Immature natural killer cell (primary cell): ENCODE measurements around the gene LDLRAP1. TPM values are rescaled to one million over a fixed set of nuclear protein-coding genes. Genes with fewer than 3 reads are reported as not detected.

Source experiments
- DNase-seq, 3 donors: peaks; one replicate each; pipeline ENCODE4 v3.0.0; 2022; ENCODE audit warnings: mixed read lengths in 1 of 3
- H3K27ac Mint-ChIP-seq, 6 donors: one replicate each; pipeline ENCODE4 v1.8.0; 2020; ENCODE audit warnings: mixed read lengths in 6 of 6, mild to moderate bottlenecking in 5 of 6, inconsistent platforms in 4 of 6, moderate library complexity in 3 of 6
- H3K27me3 Mint-ChIP-seq, 3 donors: one replicate each; pipeline ENCODE4 v1.8.0; 2020 to 2021; ENCODE audit warnings: low read depth in 3 of 3, mild to moderate bottlenecking in 3 of 3, mixed read lengths in 3 of 3, moderate library complexity in 3 of 3, inconsistent platforms in 1 of 3
- H3K36me3 Mint-ChIP-seq, 3 donors: one replicate each; pipeline ENCODE4 v1.8.0; 2020; ENCODE audit warnings: mixed read lengths in 3 of 3, inconsistent platforms in 2 of 3, mild to moderate bottlenecking in 2 of 3
- H3K4me1 Mint-ChIP-seq, 2 donors: one replicate each; pipeline ENCODE4 v1.8.0; 2020; ENCODE audit warnings: inconsistent platforms in 2 of 2, mild to moderate bottlenecking in 2 of 2, mixed read lengths in 2 of 2, moderate library complexity in 1 of 2
- H3K4me3 Mint-ChIP-seq, 5 donors: one replicate each; pipeline ENCODE4 v1.8.0; 2020; ENCODE audit warnings: mild to moderate bottlenecking in 5 of 5, mixed read lengths in 5 of 5, inconsistent platforms in 3 of 5, moderate library complexity in 3 of 5
- H3K9me3 Mint-ChIP-seq, 6 donors: one replicate each; pipeline ENCODE4 v1.8.0; 2020; ENCODE audit warnings: mild to moderate bottlenecking in 6 of 6, mixed read lengths in 6 of 6, inconsistent platforms in 4 of 6, moderate library complexity in 3 of 6
- polyA plus RNA-seq, 3 donors: library from polyadenylated mRNA; unstranded; fragments of 300-500 nt; fragmentation: Illumina TruSeq; gene quantifications; one replicate each; pipeline ENCODE4 v1.2.3, GENCODE V29; 2021

LDLRAP1 gene
- polyA plus RNA-seq, 3 donors from 2014 or later: 46.5 to 81.5 (median 69.2) TPM

GRCh38 chr1:25572708-25573590 is 29.5 kb downstream of the LDLRAP1 start:
- no peaks in the 10 kb centered on the region for H3K27me3 Mint-ChIP-seq
- peaks cover 6 to 12% of the 10 kb centered on the region in 2 donors for H3K4me1 Mint-ChIP-seq
- no peak overlapping the region for H3K27ac Mint-ChIP-seq
- H3K36me3 Mint-ChIP-seq: peaks cover 0 to 5% (median 2%) of the 10 kb centered on the region in 3 donors
- H3K9me3 Mint-ChIP-seq: no peaks in the 10 kb centered on the region
- peak in 2 of 3 donors; percentile 31 to 38 for DNase-seq
- no peak overlapping the region for H3K4me3 Mint-ChIP-seq

- Mint-ChIP-seq H3K27me3 (no peaks in the 10 kb centered on the region), H3K27ac (no peak overlapping the region), H3K4me3 (no peak overlapping the region), H3K9me3 (no peaks in the 10 kb centered on the region), H3K36me3 (no peaks in the 10 kb centered on the region), H3K4me1 (peaks cover 6 to 8% of the 10 kb centered on the region in 2 donors)
- no peak for DNase-seq
Observed at GRCh38 chr1:25573591-25573930, 30.2 kb downstream of the LDLRAP1 start.

GRCh38 chr1:25573961-25574360 is 30.6 kb downstream of the LDLRAP1 start:
- no peaks in the 10 kb centered on the region for H3K9me3 Mint-ChIP-seq
- no peak overlapping the region for H3K27ac Mint-ChIP-seq
- no peak overlapping the region for H3K4me3 Mint-ChIP-seq

GRCh38 chr1:25575191-25575590 is 31.8 kb downstream of the LDLRAP1 start:
- peaks cover 0 to 1% (median 0%) of the 10 kb centered on the region in 3 donors for H3K27me3 Mint-ChIP-seq
- peak overlapping the region in 1 of 6 donors; percentile 40 for H3K27ac Mint-ChIP-seq
- peaks cover 0 to 3% (median 0%) of the 10 kb centered on the region in 3 donors for H3K36me3 Mint-ChIP-seq
- no peak overlapping the region for H3K4me3 Mint-ChIP-seq
- H3K4me1 Mint-ChIP-seq: peaks cover 0 to 3% of the 10 kb centered on the region in 2 donors
- no peak for DNase-seq
- H3K9me3 Mint-ChIP-seq: no peaks in the 10 kb centered on the region

More at GRCh38 chr1:25573961-25574360, 30.6 kb downstream of the LDLRAP1 start:
- H3K27me3 Mint-ChIP-seq: no peaks in the 10 kb centered on the region
- peaks cover 6% of the 10 kb centered on the region in 2 donors for H3K4me1 Mint-ChIP-seq
- DNase-seq: no peak
- H3K36me3 Mint-ChIP-seq: peaks cover 0 to under 1% (median 0%) of the 10 kb centered on the region in 3 donors

- DNase-seq: no peak
Observed at GRCh38 chr1:25576459-25577133, 33.2 kb downstream of the LDLRAP1 start.

GRCh38 chr1:25577134-25577920 is 33.9 kb downstream of the LDLRAP1 start:
- Mint-ChIP-seq H3K27ac (no peak overlapping the region), H3K4me1 (peaks cover 0 to 1% of the 10 kb centered on the region in 2 donors), H3K36me3 (peaks cover 0 to 3% (median 0%) of the 10 kb centered on the region in 3 donors), H3K9me3 (no peaks in the 10 kb centered on the region), H3K4me3 (no peak overlapping the region), H3K27me3 (peaks cover 0 to 4% (median 1%) of the 10 kb centered on the region in 3 donors)
- no peak for DNase-seq

More at GRCh38 chr1:25576459-25577133, 33.2 kb downstream of the LDLRAP1 start:
- peaks cover 0 to 3% (median 0%) of the 10 kb centered on the region in 3 donors for H3K36me3 Mint-ChIP-seq
- H3K4me1 Mint-ChIP-seq: peaks cover 0 to 1% of the 10 kb centered on the region in 2 donors
- no peak overlapping the region for H3K27ac Mint-ChIP-seq
- H3K4me3 Mint-ChIP-seq: no peak overlapping the region
- peaks cover 0 to 4% (median 1%) of the 10 kb centered on the region in 3 donors for H3K27me3 Mint-ChIP-seq
- no peaks in the 10 kb centered on the region for H3K9me3 Mint-ChIP-seq

GRCh38 chr1:25579292-25580252 is 36.2 kb downstream of the LDLRAP1 start:
- H3K27me3 Mint-ChIP-seq: peaks cover 0 to 10% (median 1%) of the 10 kb centered on the region in 3 donors
- H3K4me3 Mint-ChIP-seq: no peak overlapping the region
- peak overlapping the region in 1 of 6 donors; percentile 56 for H3K27ac Mint-ChIP-seq
- no peaks in the 10 kb centered on the region for H3K9me3 Mint-ChIP-seq
- peaks cover 0 to under 1% of the 10 kb centered on the region in 2 donors for H3K4me1 Mint-ChIP-seq
- peaks cover 0 to 8% (median 0%) of the 10 kb centered on the region in 3 donors for H3K36me3 Mint-ChIP-seq
- DNase-seq: no peak

GRCh38 chr1:25580927-25581326 is 37.5 kb downstream of the LDLRAP1 start:
- Mint-ChIP-seq H3K36me3 (peaks cover 0 to 11% (median 0%) of the 10 kb centered on the region in 3 donors), H3K27ac (peak overlapping the region in 1 of 6 donors; percentile 34), H3K27me3 (peaks cover 0 to 12% (median 1%) of the 10 kb centered on the region in 3 donors), H3K9me3 (no peaks in the 10 kb centered on the region), H3K4me3 (peak overlapping the region in 1 of 5 donors; percentile 21), H3K4me1 (peaks cover 0 to 6% of the 10 kb centered on the region in 2 donors)
- no peak for DNase-seq

- Mint-ChIP-seq H3K9me3 (no peaks in the 10 kb centered on the region), H3K4me1 (peaks cover 5 to 6% of the 10 kb centered on the region in 2 donors), H3K27ac (no peak overlapping the region), H3K27me3 (peaks cover 1 to 12% (median 7%) of the 10 kb centered on the region in 3 donors), H3K36me3 (peaks cover 0 to 11% (median 0%) of the 10 kb centered on the region in 3 donors), H3K4me3 (no peak overlapping the region)
- DNase-seq: no peak
Observed at GRCh38 chr1:25581764-25582163, 38.4 kb downstream of the LDLRAP1 start.

GRCh38 chr1:25583519-25584370 is 40.3 kb downstream of the LDLRAP1 start:
- Mint-ChIP-seq H3K27me3 (peaks cover 1 to 12% (median 7%) of the 10 kb centered on the region in 3 donors), H3K27ac (no peak overlapping the region), H3K36me3 (peaks cover 0 to 11% (median 2%) of the 10 kb centered on the region in 3 donors), H3K4me3 (no peak overlapping the region), H3K9me3 (no peaks in the 10 kb centered on the region), H3K4me1 (peaks cover 13 to 14% of the 10 kb centered on the region in 2 donors)
- DNase-seq: no peak

- Mint-ChIP-seq H3K4me3 (peak overlapping the region in 1 of 5 donors; percentile 12), H3K9me3 (no peaks in the 10 kb centered on the region), H3K27me3 (peaks cover 0 to 10% (median 10%) of the 10 kb centered on the region in 3 donors), H3K27ac (no peak overlapping the region), H3K4me1 (peaks cover 13 to 14% of the 10 kb centered on the region in 2 donors), H3K36me3 (peaks cover 0 to 8% (median 4%) of the 10 kb centered on the region in 3 donors)
- no peak for DNase-seq
Observed at GRCh38 chr1:25586181-25586588, 42.8 kb downstream of the LDLRAP1 start.

- no peak overlapping the region for H3K27ac Mint-ChIP-seq
- peaks cover 0 to 8% (median 4%) of the 10 kb centered on the region in 3 donors for H3K36me3 Mint-ChIP-seq
- H3K4me3 Mint-ChIP-seq: peak overlapping the region in 1 of 5 donors; percentile 36
- peaks cover 0 to 10% (median 8%) of the 10 kb centered on the region in 3 donors for H3K27me3 Mint-ChIP-seq
- peak in 1 of 3 donors; percentile 25 for DNase-seq
- peaks cover 13 to 14% of the 10 kb centered on the region in 2 donors for H3K4me1 Mint-ChIP-seq
- H3K9me3 Mint-ChIP-seq: no peaks in the 10 kb centered on the region
Observed at GRCh38 chr1:25587290-25587689, 43.9 kb downstream of the LDLRAP1 start.
